Neural cell (in vitro differentiated cells): ENCODE measurements around the gene ITGAX.

Source experiments
- EP300 ChIP-seq: fragments of 450-650 bp; conservative IDR thresholded peaks from 2 replicates; pipeline ENCODE4 v1.6.1; 2014; ENCODE audit warnings: antibody characterized with exemption, mild to moderate bottlenecking, moderate library complexity; ENCODE audit not compliant: poor library complexity, severe bottlenecking
- EZH2 ChIP-seq: fragments of 200-600, 300-800 bp; shearing (Covaris generic), sonication (generic); IDR thresholded peaks from 2 replicates; pipeline ENCODE4 v1.6.1; 2014; ENCODE audit warnings: antibody characterized with exemption, low read length, borderline replicate concordance, mild to moderate bottlenecking; ENCODE audit not compliant: insufficient read depth, poor library complexity, severe bottlenecking
- POLR2AphosphoS5 ChIP-seq: IDR thresholded peaks from 2 replicates; pipeline ENCODE4 v1.6.1; 2012
- TF ChIP-seq, protein P1 (sequence below): fragments of 450-650 bp; IDR thresholded peaks from 2 replicates; pipeline ENCODE4 v1.5.1; 2014; ENCODE audit warnings: antibody characterized with exemption, mild to moderate bottlenecking, moderate library complexity; ENCODE audit not compliant: poor library complexity, severe bottlenecking

DNA sequence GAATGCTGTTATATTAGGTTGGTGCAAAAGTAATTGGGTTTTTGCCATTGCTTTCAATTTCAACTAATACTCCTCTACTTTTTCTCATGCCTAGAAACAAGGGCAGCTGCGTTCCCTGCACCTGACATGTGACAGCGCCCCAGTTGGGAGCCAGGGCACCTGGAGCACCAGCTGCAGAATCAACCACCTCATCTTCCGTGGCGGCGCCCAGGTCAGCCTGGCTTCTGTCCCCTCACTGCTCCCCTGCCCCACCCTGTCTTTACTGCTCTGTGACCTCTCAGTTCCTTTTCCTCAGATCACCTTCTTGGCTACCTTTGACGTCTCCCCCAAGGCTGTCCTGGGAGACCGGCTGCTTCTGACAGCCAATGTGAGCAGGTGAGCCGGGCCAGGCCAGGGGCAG, 21.7 kb downstream of the ITGAX start:
- TF ChIP-seq, protein P1, sequence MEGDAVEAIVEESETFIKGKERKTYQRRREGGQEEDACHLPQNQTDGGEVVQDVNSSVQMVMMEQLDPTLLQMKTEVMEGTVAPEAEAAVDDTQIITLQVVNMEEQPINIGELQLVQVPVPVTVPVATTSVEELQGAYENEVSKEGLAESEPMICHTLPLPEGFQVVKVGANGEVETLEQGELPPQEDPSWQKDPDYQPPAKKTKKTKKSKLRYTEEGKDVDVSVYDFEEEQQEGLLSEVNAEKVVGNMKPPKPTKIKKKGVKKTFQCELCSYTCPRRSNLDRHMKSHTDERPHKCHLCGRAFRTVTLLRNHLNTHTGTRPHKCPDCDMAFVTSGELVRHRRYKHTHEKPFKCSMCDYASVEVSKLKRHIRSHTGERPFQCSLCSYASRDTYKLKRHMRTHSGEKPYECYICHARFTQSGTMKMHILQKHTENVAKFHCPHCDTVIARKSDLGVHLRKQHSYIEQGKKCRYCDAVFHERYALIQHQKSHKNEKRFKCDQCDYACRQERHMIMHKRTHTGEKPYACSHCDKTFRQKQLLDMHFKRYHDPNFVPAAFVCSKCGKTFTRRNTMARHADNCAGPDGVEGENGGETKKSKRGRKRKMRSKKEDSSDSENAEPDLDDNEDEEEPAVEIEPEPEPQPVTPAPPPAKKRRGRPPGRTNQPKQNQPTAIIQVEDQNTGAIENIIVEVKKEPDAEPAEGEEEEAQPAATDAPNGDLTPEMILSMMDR = no peak
- TF ChIP-seq EP300 (no peak), POLR2AphosphoS5 (no peak), EZH2 (no peak)
